Retinal pigment epithelial cell (primary cell): ENCODE measurements around the gene MYL6.

Experiments
- DNase-seq: peaks from one replicate; pipeline ENCODE4 v3.0.0-alpha.2; 2010; ENCODE audit warnings: low read depth
- H3K4me3 ChIP-seq: 2 replicates; pipeline ENCODE4 v1.5.1; 2011; ENCODE audit warnings: mild to moderate bottlenecking, low read length, control low read depth, moderate library complexity
- TF ChIP-seq, protein P1 (sequence below): conservative IDR thresholded peaks from 2 replicates; pipeline ENCODE4 v1.5.1; 2011; ENCODE audit warnings: low read depth, low read length, control low read depth, inconsistent platforms

Gene MYL6

DNA sequence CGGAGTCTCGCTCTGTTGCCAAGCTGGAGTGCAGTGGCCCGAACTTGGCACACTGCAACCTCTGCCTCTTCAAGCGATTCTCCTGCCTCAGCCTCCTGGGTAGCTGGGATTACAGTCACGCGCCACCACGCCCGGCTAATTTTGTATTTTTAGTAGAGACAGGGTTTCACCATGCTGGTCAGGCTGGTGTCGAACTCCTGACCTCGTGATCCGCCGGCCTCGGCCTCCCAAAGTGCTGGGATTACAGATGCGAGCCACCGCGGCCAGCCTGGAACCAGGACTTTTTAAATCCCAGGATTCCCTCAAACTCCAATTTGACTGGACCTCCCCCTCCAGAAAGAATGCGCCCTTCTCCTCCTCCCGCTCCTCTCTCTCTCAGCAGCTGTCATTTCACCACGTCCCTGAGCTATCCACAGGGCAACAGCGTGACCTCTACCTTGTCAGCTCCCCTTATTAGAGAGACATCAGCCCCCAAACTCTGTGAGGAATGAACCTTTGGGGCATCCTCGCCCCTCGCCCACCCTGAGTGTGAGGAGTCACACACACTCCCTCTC lies 28.1 kb upstream of the MYL6 start:
- DNase-seq, result no peak
- H3K4me3 ChIP-seq, result peak overlapping the region; percentile 83
- TF ChIP-seq, protein P1, sequence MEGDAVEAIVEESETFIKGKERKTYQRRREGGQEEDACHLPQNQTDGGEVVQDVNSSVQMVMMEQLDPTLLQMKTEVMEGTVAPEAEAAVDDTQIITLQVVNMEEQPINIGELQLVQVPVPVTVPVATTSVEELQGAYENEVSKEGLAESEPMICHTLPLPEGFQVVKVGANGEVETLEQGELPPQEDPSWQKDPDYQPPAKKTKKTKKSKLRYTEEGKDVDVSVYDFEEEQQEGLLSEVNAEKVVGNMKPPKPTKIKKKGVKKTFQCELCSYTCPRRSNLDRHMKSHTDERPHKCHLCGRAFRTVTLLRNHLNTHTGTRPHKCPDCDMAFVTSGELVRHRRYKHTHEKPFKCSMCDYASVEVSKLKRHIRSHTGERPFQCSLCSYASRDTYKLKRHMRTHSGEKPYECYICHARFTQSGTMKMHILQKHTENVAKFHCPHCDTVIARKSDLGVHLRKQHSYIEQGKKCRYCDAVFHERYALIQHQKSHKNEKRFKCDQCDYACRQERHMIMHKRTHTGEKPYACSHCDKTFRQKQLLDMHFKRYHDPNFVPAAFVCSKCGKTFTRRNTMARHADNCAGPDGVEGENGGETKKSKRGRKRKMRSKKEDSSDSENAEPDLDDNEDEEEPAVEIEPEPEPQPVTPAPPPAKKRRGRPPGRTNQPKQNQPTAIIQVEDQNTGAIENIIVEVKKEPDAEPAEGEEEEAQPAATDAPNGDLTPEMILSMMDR, result no peak

DNA sequence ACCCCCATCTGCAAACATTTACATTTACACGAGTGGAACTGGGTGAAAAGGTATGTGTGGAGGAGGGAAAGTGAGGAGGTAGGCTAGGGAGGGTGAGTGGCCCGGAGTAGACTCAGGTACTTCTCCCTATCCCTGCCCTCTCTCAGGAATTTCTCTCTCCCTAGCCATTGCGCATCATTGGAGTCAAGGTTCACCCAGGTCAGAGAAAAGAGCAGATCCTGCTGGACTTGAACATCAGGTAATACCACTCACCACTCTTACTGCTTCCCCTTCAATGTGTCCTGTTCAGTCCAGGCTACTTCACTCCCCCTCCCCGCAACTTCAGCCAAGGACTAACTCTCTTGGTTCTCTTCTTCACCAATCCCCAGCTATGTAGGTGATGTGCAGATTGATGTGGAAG lies 27.3 kb upstream of the MYL6 start:
- no peak overlapping the region for H3K4me3 ChIP-seq
- TF ChIP-seq, protein P1, result no peak

DNA sequence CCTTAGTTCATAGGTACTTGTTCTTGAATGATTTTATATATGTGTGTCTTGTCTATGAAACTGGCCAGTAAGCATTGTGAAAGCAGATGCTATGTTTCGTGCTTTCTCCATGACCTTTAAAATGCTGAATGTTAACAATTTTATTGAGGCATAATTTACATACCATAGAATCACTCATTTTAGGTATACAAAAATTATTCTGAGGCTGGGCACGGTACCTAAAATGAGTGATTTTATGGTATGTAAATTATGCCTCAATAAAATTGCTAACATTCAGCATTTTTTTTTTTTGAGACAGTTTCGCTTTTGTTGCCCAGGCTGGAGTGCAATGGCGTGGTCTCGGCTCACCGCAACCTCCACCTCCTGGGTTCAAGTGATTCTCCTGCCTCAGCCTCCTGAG lies 23.3 kb upstream of the MYL6 start:
- no peak for DNase-seq
- H3K4me3 ChIP-seq, result no peak overlapping the region
- TF ChIP-seq, protein P1, result no peak

More for the DNA sequence above, 27.3 kb upstream of the MYL6 start:
- DNase-seq, result no peak

DNA sequence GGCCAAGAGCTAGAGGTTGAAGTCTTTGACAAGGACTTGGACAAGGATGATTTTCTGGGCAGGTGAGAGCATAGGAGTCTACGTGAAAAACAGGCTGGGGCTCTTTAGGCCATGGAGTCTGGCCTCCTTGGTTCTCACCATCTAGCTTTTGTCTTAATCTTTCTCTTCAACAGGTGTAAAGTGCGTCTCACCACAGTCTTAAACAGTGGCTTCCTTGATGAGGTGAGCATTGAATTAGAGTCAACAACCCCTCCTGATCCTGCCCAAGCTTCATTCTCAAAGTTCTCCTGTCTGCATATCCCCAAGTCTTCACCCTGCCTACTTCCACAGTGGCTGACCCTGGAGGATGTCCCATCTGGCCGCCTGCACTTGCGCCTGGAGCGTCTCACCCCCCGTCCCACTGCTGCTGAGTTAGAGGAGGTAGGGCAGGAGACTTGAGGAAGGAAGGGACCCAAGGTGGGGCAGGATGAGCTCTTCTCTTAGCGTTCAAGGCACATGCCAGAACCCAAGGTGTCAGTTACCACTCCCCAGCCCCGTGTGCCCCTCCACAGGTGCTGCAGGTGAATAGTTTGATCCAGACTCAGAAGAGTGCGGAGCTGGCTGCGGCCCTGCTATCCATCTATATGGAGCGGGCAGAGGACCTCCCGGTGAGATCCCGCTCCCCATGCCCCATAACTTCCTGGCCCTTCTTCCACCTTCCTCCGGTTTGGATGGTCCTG lies 20.1 kb upstream of the MYL6 start:
- H3K4me3 ChIP-seq, result no peak overlapping the region
- no peak for DNase-seq
- TF ChIP-seq, protein P1, result no peak

DNA sequence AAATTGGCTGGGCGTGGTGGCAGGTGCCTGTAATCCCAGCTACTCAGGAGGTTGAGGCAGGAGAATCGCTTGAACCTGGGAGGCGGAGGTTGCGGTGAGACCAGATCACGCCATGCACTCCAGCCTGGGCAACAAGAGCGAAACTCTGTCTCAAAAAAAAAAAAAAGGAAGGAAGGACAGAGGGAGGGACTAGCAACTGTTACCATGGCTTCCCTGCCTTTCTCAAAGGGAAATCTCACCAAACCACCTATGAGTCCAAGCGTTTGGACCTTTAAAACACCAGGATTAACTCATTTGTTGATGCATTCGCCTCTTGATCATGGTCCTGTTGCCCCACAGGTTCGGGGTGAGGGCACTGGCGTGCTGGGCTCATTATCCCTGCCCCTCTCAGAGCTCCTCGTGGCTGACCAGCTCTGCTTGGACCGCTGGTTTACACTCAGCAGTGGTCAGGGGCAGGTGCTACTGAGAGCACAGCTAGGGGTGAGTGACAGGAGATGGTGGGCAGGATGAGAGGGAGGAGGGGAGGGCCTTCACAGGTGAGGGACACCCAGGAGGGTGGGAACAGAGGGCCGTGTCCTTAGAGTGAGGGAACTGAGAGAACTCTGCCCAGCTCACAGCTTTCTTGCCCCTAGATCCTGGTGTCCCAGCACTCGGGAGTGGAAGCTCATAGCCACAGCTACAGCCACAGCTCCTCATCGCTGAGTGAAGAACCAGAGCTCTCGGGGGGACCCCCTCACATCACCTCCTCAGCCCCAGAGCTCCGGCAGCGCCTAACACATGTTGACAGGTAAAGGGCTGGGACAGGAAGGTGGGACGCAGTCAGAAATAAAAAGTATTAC lies 16.0 kb upstream of the MYL6 start:
- DNase-seq, result no peak
- TF ChIP-seq, protein P1, result no peak
- H3K4me3 ChIP-seq, result no peak overlapping the region

DNA sequence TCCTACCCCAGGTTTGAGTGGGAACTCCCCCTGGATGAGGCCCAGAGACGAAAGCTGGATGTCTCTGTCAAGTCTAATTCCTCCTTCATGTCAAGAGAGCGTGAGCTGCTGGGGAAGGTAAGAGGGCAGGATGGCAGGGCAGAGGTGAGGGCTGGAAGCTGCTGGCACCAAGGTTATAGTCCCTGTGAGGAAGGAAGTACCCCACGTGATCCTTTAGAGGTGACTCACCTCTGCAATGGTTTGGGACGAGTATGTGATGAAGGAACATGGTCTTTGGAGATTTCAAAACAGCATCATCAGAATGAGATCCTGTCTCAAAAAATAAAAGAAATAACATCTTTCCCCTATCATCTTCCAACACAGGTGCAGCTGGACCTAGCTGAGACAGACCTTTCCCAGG lies 14.9 kb upstream of the MYL6 start:
- TF ChIP-seq, protein P1, result no peak
- DNase-seq, result no peak
- no peak overlapping the region for H3K4me3 ChIP-seq
